GM21825 (cell line): ENCODE data around the gene COX7B2.

ENCODE experiments used
- ATAC-seq: cut with Tn5 transposase; IDR thresholded peaks from one replicate; pipeline ENCODE4 v1.9.1; 2021; ENCODE audit warnings: mild to moderate bottlenecking, moderate library complexity; ENCODE audit not compliant: unreplicated experiment

Gene COX7B2, protein sequence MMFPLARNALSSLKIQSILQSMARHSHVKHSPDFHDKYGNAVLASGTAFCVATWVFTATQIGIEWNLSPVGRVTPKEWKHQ

DNA sequence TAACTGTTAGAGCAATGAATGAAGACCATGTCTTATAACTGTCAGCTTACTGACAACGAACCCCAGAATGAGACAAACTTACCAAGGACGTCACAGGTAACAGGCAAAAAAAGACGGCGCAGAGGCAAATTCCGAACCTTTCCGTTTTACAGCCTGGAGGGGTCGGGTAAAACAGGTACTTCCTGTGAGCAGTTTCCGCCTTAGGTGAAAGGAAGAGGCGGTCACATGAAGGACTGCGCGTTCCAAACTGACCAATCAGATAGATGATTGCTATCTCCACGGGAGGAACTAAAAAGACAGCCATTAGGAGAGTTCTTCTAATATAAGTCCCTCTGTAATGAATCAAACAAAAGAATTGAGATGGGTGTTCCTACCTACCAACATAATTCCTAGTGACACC lies at the start of gene COX7B2:
COX7B2 (minus strand) TSS at position 168 of the 400 bp plus-strand sequence. CDS start 174,053 bp downstream, outside the sequence.
- ATAC-seq: no peak

GRCh38 chr4:46956451-46956850 lies 47.4 kb upstream of the COX7B2 start:
- no peak for ATAC-seq

GRCh38 chr4:46955601-46956000 lies 46.6 kb upstream of the COX7B2 start:
- ATAC-seq: no peak

DNA sequence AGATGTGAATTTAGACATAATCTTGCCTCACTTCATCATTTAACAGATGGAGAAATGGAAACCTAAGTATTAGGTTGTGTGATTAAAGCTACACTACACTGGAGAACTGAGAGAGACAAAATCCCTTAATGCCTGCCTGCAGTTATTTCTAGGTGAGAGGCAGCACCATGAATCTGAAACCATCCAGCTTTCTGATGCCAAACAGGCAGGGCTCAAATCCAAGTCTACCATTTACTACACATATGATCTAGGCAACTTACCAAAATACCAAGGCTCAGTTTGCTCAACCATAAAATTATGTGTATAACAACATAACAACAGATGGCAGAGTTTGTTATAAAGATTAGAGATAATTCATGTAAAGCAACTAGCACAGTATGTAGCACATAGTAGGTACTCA lies 45.6 kb upstream of the COX7B2 start:
- ATAC-seq: no peak

DNA sequence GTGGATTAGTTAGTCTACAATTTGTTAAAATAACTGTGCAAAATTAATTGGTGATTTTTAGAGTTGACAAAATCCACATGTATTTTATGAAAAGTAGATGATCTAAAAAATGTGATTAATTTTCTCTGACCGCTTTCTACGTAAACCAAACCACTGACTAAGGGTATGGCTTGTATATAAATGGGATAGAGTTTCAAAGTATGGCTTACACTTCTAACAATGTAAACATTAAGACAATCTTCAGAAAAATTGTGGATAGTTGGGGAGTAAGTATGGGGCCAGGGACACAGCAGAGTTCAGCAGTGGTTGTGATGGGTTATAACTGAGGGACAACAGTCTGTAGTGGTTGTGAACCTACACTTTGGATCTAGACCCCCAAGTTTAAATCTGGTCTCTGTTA lies 44.5 kb upstream of the COX7B2 start:
- no peak for ATAC-seq

GRCh38 chr4:46952451-46952850 lies 43.4 kb upstream of the COX7B2 start:
- ATAC-seq: no peak

GRCh38 chr4:46950826-46951225 lies 41.8 kb upstream of the COX7B2 start:
- ATAC-seq: no peak

GRCh38 chr4:46949822-46950221 lies 40.8 kb upstream of the COX7B2 start:
- ATAC-seq: no peak

GRCh38 chr4:46947541-46947940 lies 38.5 kb upstream of the COX7B2 start:
- no peak for ATAC-seq

- no peak for ATAC-seq
These were observed 38.0 kb upstream of the COX7B2 start for GRCh38 chr4:46946919-46947536.

DNA sequence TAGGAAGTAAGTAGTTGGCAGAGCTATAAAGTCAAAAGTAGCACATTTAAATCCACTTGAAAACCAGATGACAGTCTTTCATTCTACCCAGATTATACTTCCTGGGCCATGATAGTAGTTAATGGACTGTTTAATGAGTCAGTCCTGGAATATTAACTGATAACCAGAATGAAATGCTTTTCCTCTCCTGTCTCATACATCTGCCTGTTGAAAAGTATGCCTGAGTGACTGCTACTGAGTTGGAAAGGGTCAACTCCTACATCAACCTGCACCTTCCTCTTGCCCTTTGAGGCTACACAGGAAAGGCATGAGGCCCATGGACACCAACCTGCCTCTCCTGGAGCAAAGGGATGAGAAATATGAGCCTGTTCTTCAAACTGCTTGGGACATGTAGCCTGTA lies 36.0 kb upstream of the COX7B2 start:
- no peak for ATAC-seq

- ATAC-seq: no peak
These were observed 35.3 kb upstream of the COX7B2 start for GRCh38 chr4:46944345-46944744.

DNA sequence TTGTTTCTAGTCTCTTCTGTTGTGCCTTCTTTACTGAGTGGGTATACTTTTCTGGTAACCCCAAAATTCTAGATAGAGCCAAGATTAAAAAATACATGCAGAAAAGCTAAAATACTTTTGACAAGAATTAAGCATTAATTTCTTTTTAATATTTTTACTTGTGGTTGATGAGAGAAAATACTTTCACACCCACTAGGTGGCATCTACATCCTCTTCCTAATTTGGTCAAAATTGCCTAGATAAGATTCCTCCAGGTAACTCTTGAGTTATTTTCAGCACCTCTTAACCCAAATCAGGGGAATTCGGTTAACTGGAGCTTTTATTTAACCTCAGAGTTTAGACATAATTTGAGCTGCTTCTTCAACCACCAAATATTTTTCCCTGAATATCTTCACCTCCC lies 28.4 kb upstream of the COX7B2 start:
- ATAC-seq: no peak

DNA sequence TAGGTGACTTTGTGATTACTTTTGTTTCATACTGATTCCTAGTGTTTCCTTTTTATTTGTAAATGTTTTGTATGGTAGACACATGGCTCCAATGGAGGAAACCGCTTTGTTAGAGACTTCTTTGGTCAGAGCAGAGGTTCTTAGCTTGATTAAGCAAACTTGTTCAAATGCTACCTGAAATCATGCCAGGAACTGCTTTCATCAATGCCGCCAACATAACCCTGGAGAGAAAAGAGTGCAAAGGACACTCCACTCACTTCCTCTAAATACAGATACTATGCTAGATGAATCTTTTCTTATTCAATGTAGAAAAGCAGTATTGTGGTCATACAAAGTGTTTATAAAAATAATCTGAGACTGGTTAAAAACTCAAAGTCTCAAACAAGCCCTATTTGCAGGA lies 25.7 kb upstream of the COX7B2 start:
- no peak for ATAC-seq

DNA sequence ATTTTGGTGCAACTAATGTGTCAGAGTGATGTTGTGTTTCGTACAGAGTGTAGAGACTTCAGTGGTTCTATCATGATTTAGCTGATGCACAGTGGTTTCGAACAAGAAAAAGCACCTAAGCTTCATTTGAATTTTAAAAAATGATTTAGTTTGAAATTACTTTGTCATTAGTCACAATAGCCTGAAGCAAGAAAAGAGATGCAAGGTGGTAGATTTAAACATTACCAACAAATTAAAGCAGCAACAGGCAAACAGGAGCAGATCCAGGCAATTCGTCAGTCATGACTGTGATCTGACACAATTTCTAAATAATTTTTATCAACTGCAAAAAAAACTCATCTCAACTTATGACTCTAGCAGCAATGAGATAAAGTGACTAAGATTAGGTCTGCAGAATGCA lies 24.6 kb upstream of the COX7B2 start:
- ATAC-seq: no peak

- peak; percentile 83 for ATAC-seq
These were observed 22.9 kb upstream of the COX7B2 start for GRCh38 chr4:46931981-46932380.

GRCh38 chr4:46930891-46931290 lies 21.8 kb upstream of the COX7B2 start:
- ATAC-seq: no peak

- no peak for ATAC-seq
These were observed 18.2 kb upstream of the COX7B2 start for GRCh38 chr4:46927201-46927600.

DNA sequence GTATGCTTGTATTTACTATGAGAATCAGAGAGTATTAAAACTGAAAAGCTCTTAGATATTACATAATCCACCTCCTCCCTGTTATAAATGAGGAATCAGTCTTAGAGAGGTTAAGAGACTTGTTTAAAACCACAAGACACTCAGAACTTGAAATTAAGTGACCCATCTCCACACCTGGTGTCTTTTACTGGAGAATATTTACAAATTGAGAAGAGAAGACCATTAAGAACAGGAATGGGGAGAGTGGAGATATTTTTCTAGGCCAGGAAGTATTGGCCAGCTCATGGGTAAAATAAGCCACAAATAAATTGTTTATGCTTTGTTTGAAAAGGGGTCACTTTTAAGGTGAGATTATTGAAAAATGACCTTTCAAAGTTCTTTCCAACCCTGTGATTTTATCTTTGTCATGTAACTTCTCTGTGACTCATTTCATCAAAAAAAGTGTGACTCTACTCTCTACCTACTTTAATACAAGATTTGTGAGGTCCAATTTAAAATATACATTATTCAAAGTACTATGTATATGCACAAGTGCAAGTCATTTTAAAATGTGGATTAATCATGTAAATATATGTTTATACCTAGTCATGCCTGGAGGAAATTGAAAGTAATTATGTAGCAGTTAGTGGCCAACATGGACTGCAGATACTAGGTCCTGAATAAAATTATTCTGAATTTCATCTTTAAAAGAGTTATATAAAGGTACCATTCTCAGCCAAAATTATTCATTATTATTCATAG lies 15.9 kb upstream of the COX7B2 start:
- ATAC-seq: no peak

- ATAC-seq: no peak
These were observed 13.2 kb upstream of the COX7B2 start for GRCh38 chr4:46922205-46922604.

DNA sequence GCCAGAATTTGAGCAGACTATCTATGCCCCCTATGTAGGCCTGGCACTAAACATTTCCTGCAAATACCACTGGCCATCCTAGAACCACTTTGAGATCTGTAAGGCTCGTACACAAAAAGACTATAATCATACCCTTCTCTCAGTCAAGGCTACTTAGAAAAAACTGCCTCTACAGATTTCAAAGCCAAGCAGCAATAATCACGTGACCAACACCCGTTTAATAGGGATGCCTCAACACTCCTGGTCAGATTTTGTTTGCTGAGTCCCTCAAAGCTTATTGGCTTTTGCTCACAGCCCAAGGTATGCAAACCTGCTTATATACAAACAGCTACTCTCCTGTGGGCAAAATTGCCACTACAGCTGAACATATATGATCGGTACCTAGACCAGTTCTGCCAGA lies 897 bp downstream of the COX7B2 start:
- ATAC-seq: no peak

- no peak for ATAC-seq
These were observed 9.0 kb downstream of the COX7B2 start for GRCh38 chr4:46900082-46900481.

DNA sequence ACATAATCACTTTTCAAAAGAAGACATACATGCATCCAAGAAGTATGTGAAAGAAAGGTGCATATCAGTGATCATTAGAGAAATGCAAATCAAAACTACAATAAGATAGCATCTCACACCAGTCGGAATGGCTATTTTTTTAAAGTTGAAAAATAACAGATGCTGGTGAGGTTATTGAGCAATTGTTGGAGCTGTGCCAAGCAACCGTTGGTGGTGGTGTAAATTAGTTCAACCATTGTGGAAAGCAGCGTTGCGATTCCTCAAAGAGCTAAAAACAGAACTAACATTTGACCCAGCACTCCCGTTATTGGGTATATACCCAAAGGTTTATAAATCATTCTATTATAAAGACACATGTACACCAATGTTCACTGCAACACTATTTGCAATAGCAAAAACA lies 14.2 kb downstream of the COX7B2 start:
- ATAC-seq: no peak
